PC-9 (cell line): ENCODE results near the gene TMPRSS11E. TPM values are rescaled to one million over a fixed set of nuclear protein-coding genes. Genes with fewer than 3 reads are reported as not detected.

Experiments used
- Bru-seq: library from RNA; stranded (reverse); fragments of 400-500 nt; gene quantifications from one replicate; lab custom pipeline; 2021; lab: Mats Ljungman, UMichigan
- BruChase-seq, 2 experiments: library from RNA; stranded (reverse); fragments of 400-500 nt; gene quantifications; one replicate each; lab custom pipeline; 2021; lab: Mats Ljungman, UMichigan
- BruUV-seq: library from RNA; stranded (reverse); fragments of 400-500 nt; replicated peaks from 2 replicates; lab custom pipeline; 2021; lab: Mats Ljungman, UMichigan
- CTCF ChIA-PET: fragments of 300-600 bp; sonication (Branson Sonifier 250); formaldehyde crosslinking; loops from one replicate; lab custom pipeline; 2022; ENCODE audit warnings: antibody characterized with exemption; lab: Charles Lee
- POLR2A ChIA-PET: fragments of 300-600 bp; sonication (Branson Sonifier 250); formaldehyde crosslinking; loops from one replicate; lab custom pipeline; 2022; ENCODE audit warnings: antibody characterized with exemption; ENCODE audit not compliant: unreplicated experiment; lab: Charles Lee
- DNase-seq, 2 experiments: peaks; one replicate each; pipeline versions ENCODE4 v3.0.0 to v3.0.0-alpha.2; 2015 to 2022; ENCODE audit warnings: mixed read lengths in 1 of 2
- H2AFZ ChIP-seq: fragments of 200-600 bp; sonication (generic); 2 replicates; pipeline ENCODE4 v1.8.1; 2017; ENCODE audit warnings: antibody characterized with exemption
- H3F3A ChIP-seq: fragments of 200-600 bp; sonication (generic); 2 replicates; pipeline ENCODE4 v1.8.1; 2017; ENCODE audit warnings: antibody characterized with exemption, mild to moderate bottlenecking, low read depth; ENCODE audit not compliant: insufficient read depth
- H3K27ac ChIP-seq: fragments of 200-600 bp; sonication (generic); 2 replicates; pipeline ENCODE4 v1.6.1; 2016; ENCODE audit warnings: mixed run types
- H3K27me3 ChIP-seq: fragments of 200-600 bp; sonication (generic); 2 replicates; pipeline ENCODE4 v1.6.1; 2016; ENCODE audit warnings: low read depth, mixed run types; ENCODE audit not compliant: insufficient read depth
- H3K36me3 ChIP-seq: fragments of 200-600 bp; sonication (generic); 2 replicates; pipeline ENCODE4 v1.6.1; 2016; ENCODE audit warnings: low read depth, mixed run types
- H3K4me1 ChIP-seq: fragments of 200-600 bp; sonication (generic); replicated peaks from 2 replicates; pipeline ENCODE4 v1.6.1; 2016; ENCODE audit warnings: mixed run types; ENCODE audit not compliant: insufficient read depth
- H3K4me2 ChIP-seq: fragments of 200-600 bp; sonication (generic); 2 replicates; pipeline ENCODE4 v1.6.1; 2017; ENCODE audit warnings: mixed run types
- H3K4me3 ChIP-seq: fragments of 200-600 bp; sonication (generic); 2 replicates; pipeline ENCODE4 v1.6.1; 2016; ENCODE audit warnings: mixed run types
- H3K79me2 ChIP-seq: fragments of 200-600 bp; sonication (generic); 2 replicates; pipeline ENCODE4 v1.6.1; 2017; ENCODE audit warnings: low read depth, mixed run types
- H3K9me2 ChIP-seq: fragments of 200-600 bp; sonication (generic); 2 replicates; pipeline ENCODE4 v1.8.1; 2017; ENCODE audit warnings: mild to moderate bottlenecking; ENCODE audit not compliant: insufficient read depth
- H3K9me3 ChIP-seq: fragments of 200-600 bp; sonication (generic); 2 replicates; pipeline ENCODE4 v1.8.1; 2016; ENCODE audit warnings: low read depth; ENCODE audit not compliant: insufficient read depth
- H4K20me1 ChIP-seq: fragments of 200-600 bp; sonication (generic); 2 replicates; pipeline ENCODE4 v1.8.1; 2017; ENCODE audit not compliant: insufficient read depth
- EZH2 ChIP-seq: fragments of 200-600 bp; sonication (generic); IDR thresholded peaks from 2 replicates; pipeline ENCODE4 v1.8.0; 2017; ENCODE audit warnings: antibody characterized with exemption, low read depth
- intact Hi-C: fragments of 100-400 bp; cut with micrococcal nuclease; formaldehyde crosslinking; loops from one replicate; pipeline ENCODE4 v1.10.0; 2022; ENCODE audit not compliant: unreplicated experiment
- long read RNA-seq: library from polyadenylated mRNA; stranded (forward); transcript quantifications from one replicate; pipeline ENCODE4 v2.0.0, GENCODE V29; 2022
- total RNA-seq: library from RNA; stranded (reverse); gene quantifications from 2 replicates; pipeline ENCODE4 v1.2.3, GENCODE V29; 2021
- TF ChIP-seq, protein P1 (sequence below): fragments of 200-600 bp; sonication (generic); conservative IDR thresholded peaks from 2 replicates; pipeline ENCODE4 v1.6.1; 2017; ENCODE audit warnings: mixed run types, antibody characterized with exemption, mild to moderate bottlenecking, moderate library complexity

The TMPRSS11E gene, protein sequence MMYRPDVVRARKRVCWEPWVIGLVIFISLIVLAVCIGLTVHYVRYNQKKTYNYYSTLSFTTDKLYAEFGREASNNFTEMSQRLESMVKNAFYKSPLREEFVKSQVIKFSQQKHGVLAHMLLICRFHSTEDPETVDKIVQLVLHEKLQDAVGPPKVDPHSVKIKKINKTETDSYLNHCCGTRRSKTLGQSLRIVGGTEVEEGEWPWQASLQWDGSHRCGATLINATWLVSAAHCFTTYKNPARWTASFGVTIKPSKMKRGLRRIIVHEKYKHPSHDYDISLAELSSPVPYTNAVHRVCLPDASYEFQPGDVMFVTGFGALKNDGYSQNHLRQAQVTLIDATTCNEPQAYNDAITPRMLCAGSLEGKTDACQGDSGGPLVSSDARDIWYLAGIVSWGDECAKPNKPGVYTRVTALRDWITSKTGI
- total RNA-seq (not detected in 2 replicates), Bru-seq, nascent RNA (percentile 16 among the genes with signal in this experiment), BruChase-seq, experiment 1, labeled RNA remaining after a 2-hour chase (percentile 3 among the genes with signal in this experiment), BruChase-seq, experiment 2, labeled RNA remaining after a 6-hour chase (percentile 14 among the genes with signal in this experiment)
- long read RNA-seq, result 0 reads

DNA sequence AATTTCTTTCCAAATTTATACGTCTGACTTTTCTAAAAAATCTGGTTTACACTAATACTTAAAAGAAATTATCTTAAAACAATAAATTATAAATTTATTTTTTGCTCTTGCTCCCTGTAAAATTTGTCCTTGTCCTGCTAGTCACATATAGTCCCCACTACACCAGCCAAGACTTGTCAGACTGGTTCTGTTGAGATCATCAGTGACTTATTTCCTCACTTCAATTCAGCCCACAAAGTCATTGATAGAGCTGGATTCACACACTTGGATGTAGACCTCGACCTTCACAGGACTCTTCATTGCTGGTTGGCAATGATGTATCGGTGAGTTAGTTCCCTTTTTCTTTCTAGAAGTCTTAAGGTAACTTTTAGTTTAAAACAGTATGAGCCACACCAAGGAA is at the start of gene TMPRSS11E:
TMPRSS11E (plus strand) TSS at position 263 of the 400 bp plus-strand sequence; CDS start at position 313, 50 bp downstream.
- Histone ChIP-seq H3F3A (no peaks in the 10 kb centered on the region), H3K4me1 (peaks cover 15% of the 10 kb centered on the region; the same call in 1 of the 2 replicates), H3K36me3 (no peaks in the 10 kb centered on the region), H4K20me1 (no peaks in the 10 kb centered on the region), H2AFZ (no peak within 1 kb of the TSS), H3K27me3 (no peaks in the 10 kb centered on the region), H3K9me2 (no peaks in the 10 kb centered on the region), H3K79me2 (no peaks in the 10 kb centered on the region), H3K9me3 (no peaks in the 10 kb centered on the region), H3K4me3 (no peak within 1 kb of the TSS), H3K4me2 (no peak within 1 kb of the TSS), H3K27ac (no peak within 1 kb of the TSS)
- CTCF ChIA-PET, result no interaction called here
- TF ChIP-seq, protein P1, sequence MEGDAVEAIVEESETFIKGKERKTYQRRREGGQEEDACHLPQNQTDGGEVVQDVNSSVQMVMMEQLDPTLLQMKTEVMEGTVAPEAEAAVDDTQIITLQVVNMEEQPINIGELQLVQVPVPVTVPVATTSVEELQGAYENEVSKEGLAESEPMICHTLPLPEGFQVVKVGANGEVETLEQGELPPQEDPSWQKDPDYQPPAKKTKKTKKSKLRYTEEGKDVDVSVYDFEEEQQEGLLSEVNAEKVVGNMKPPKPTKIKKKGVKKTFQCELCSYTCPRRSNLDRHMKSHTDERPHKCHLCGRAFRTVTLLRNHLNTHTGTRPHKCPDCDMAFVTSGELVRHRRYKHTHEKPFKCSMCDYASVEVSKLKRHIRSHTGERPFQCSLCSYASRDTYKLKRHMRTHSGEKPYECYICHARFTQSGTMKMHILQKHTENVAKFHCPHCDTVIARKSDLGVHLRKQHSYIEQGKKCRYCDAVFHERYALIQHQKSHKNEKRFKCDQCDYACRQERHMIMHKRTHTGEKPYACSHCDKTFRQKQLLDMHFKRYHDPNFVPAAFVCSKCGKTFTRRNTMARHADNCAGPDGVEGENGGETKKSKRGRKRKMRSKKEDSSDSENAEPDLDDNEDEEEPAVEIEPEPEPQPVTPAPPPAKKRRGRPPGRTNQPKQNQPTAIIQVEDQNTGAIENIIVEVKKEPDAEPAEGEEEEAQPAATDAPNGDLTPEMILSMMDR, result no peak
- no peak for TF ChIP-seq EZH2
- BruUV-seq, result no TSS peak
- DNase-seq, result peak in 1 of 2 experiments; percentile 69
- intact Hi-C loops, result no loop called here
- POLR2A ChIA-PET, result no interaction called here

DNA sequence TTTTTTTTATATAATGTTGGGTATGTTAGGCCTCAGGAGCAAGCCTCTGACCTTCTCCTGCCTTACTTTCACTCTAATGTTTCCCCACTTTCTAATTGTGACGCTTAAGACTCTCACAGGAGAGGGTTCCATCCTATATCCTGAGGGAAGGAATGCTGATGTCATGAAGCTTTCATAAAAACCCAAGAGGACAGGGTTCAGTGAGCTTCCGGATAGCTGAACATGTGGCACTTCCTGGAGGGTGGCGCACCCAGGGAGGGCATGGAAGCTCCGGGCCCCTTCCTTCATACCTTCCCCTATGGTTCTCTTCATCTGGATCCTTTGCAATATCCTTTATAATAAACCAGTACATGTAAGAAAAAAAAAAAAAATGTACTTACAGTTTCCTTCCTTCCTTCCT is 48.0 kb upstream of the TMPRSS11E start:
- no peak overlapping the region for H3K27ac ChIP-seq
- no peaks in the 10 kb centered on the region for H3K36me3 ChIP-seq

DNA sequence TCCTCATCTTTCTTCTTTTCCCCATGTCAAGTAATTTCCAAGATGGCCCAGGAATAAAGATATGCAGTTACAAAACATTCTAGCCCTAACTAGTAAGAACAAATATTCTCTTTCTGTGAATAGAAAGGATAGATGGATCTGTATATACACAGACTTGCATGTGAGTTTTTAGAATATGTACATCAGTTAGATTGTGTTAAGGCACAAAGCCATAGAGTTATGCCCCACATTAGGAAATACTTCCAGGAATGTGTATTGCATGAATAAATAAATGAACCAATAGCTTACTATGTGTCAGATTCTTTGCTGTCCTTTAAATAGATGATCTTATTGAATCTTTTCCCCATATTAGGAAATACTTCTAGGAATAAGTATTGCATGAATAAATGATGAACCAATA is 46.0 kb upstream of the TMPRSS11E start:
- Histone ChIP-seq H3K36me3 (no peaks in the 10 kb centered on the region), H3F3A (no peaks in the 10 kb centered on the region)
- DNase-seq, result no peak

More for the DNA sequence above, 48.0 kb upstream of the TMPRSS11E start:
- Histone ChIP-seq H3K27me3 (no peaks in the 10 kb centered on the region), H3K9me3 (no peaks in the 10 kb centered on the region), H3K4me1 (no peaks in the 10 kb centered on the region), H3K79me2 (no peaks in the 10 kb centered on the region), H3F3A (no peaks in the 10 kb centered on the region), H4K20me1 (no peaks in the 10 kb centered on the region), H3K9me2 (no peaks in the 10 kb centered on the region), H2AFZ (no peak overlapping the region), H3K4me2 (no peak overlapping the region), H3K4me3 (no peak overlapping the region)
- POLR2A ChIA-PET, result no interaction called here
- CTCF ChIA-PET, result no interaction called here
- no TSS peak for BruUV-seq
- DNase-seq, result no peak
- intact Hi-C loops, result no loop called here
- TF ChIP-seq, protein P1, result no peak
- TF ChIP-seq EZH2, result no peak

More for the DNA sequence above, 46.0 kb upstream of the TMPRSS11E start:
- no peaks in the 10 kb centered on the region for H3K79me2 ChIP-seq
- H3K9me3 ChIP-seq, result no peaks in the 10 kb centered on the region
- intact Hi-C loops, result no loop called here
- H4K20me1 ChIP-seq, result no peaks in the 10 kb centered on the region
- ChIA-PET POLR2A (no interaction called here), CTCF (no interaction called here)
- no peak overlapping the region for H3K27ac ChIP-seq
- H3K4me1 ChIP-seq, result no peaks in the 10 kb centered on the region
- H3K4me3 ChIP-seq, result no peak overlapping the region
- H3K27me3 ChIP-seq, result no peaks in the 10 kb centered on the region
- H3K4me2 ChIP-seq, result no peak overlapping the region
- H3K9me2 ChIP-seq, result no peaks in the 10 kb centered on the region
- TF ChIP-seq EZH2, result no peak
- TF ChIP-seq, protein P1, result no peak
- no peak overlapping the region for H2AFZ ChIP-seq
- no TSS peak for BruUV-seq
